H9 (cell line): ENCODE data around the gene KIF14. TPM values are rescaled to one million over a fixed set of nuclear protein-coding genes. Genes with fewer than 3 reads are reported as not detected.

Experiments
- DNase-seq: peaks from one replicate; pipeline ENCODE4 v3.0.0-alpha.2; 2017
- H2AFZ ChIP-seq: one replicate; pipeline ENCODE4 v1.6.1; 2013; ENCODE audit warnings: mild to moderate bottlenecking, low read length, control low read depth, moderate library complexity
- H2AK5ac ChIP-seq: 2 replicates; pipeline ENCODE4 v1.6.1; 2013; ENCODE audit warnings: low read length, control low read depth, mixed read lengths; ENCODE audit not compliant: insufficient read length
- H2BK120ac ChIP-seq: one replicate; pipeline ENCODE4 v1.6.1; 2013; ENCODE audit warnings: low read depth, mild to moderate bottlenecking, low read length, control low read depth, inconsistent platforms; ENCODE audit not compliant: poor library complexity, severe bottlenecking
- H2BK12ac ChIP-seq: 2 replicates; pipeline ENCODE4 v1.6.1; 2013; ENCODE audit warnings: low read length, control low read depth, mixed read lengths, low read depth; ENCODE audit not compliant: insufficient read length
- H2BK15ac ChIP-seq: 2 replicates; pipeline ENCODE4 v1.6.1; 2013; ENCODE audit warnings: low read depth, low read length, control low read depth
- H2BK20ac ChIP-seq: one replicate; pipeline ENCODE4 v1.6.1; 2013; ENCODE audit warnings: low read depth, mild to moderate bottlenecking, low read length, control low read depth, inconsistent platforms; ENCODE audit not compliant: poor library complexity, severe bottlenecking
- H2BK5ac ChIP-seq: 2 replicates; pipeline ENCODE4 v1.6.1; 2013; ENCODE audit warnings: low read length, control low read depth, mixed read lengths; ENCODE audit not compliant: insufficient read length
- H3K14ac ChIP-seq: 2 replicates; pipeline ENCODE4 v1.6.1; 2013; ENCODE audit warnings: low read length, control low read depth; ENCODE audit not compliant: insufficient read depth
- H3K18ac ChIP-seq: 2 replicates; pipeline ENCODE4 v1.6.1; 2013; ENCODE audit warnings: low read depth, mild to moderate bottlenecking, mixed read lengths, low read length, control low read depth; ENCODE audit not compliant: insufficient read length
- H3K23ac ChIP-seq: 2 replicates; pipeline ENCODE4 v1.6.1; 2013; ENCODE audit warnings: low read length, control low read depth, mixed read lengths, low read depth; ENCODE audit not compliant: insufficient read length
- H3K23me2 ChIP-seq: 2 replicates; pipeline ENCODE4 v1.6.1; 2013; ENCODE audit warnings: low read depth, mild to moderate bottlenecking, mixed read lengths, low read length, control low read depth; ENCODE audit not compliant: insufficient read length, poor library complexity, severe bottlenecking
- H3K27ac ChIP-seq: 2 replicates; pipeline ENCODE4 v1.5.1; 2013; ENCODE audit warnings: low read length, control low read depth, mixed read lengths, low read depth; ENCODE audit not compliant: insufficient read length
- H3K27me3 ChIP-seq: 2 replicates; pipeline ENCODE4 v1.6.1; 2013; ENCODE audit warnings: low read length, control low read depth, inconsistent platforms; ENCODE audit not compliant: insufficient read depth
- H3K4ac ChIP-seq: 2 replicates; pipeline ENCODE4 v1.6.1; 2013; ENCODE audit warnings: low read depth, mild to moderate bottlenecking, control low read depth, inconsistent platforms, low read length, moderate library complexity
- H3K4me1 ChIP-seq: 2 replicates; pipeline ENCODE4 v1.6.1; 2013; ENCODE audit warnings: low read length, control low read depth, inconsistent platforms; ENCODE audit not compliant: insufficient read depth
- H3K4me2 ChIP-seq: 2 replicates; pipeline ENCODE4 v1.6.1; 2013; ENCODE audit warnings: low read length, control low read depth, mixed read lengths; ENCODE audit not compliant: insufficient read length, insufficient read depth
- H3K56ac ChIP-seq: 2 replicates; pipeline ENCODE4 v1.6.1; 2013; ENCODE audit warnings: low read depth, mild to moderate bottlenecking, mixed read lengths, low read length, control low read depth; ENCODE audit not compliant: insufficient read length
- H3K79me1 ChIP-seq: 2 replicates; pipeline ENCODE4 v1.6.1; 2013; ENCODE audit warnings: low read depth, mild to moderate bottlenecking, moderate library complexity, low read length, control low read depth, inconsistent platforms; ENCODE audit not compliant: insufficient read depth, poor library complexity, severe bottlenecking
- H3K79me2 ChIP-seq: 2 replicates; pipeline ENCODE4 v1.6.1; 2013; ENCODE audit warnings: low read length, control low read depth, inconsistent platforms; ENCODE audit not compliant: insufficient read depth
- H3K9ac ChIP-seq: 2 replicates; pipeline ENCODE4 v1.6.1; 2013; ENCODE audit warnings: low read length, control low read depth, mixed read lengths; ENCODE audit not compliant: insufficient read length; ENCODE audit errors: extremely low read depth
- H3K9me3 ChIP-seq: one replicate; pipeline ENCODE4 v1.6.1; 2013; ENCODE audit warnings: low read depth, low read length, inconsistent platforms; ENCODE audit not compliant: control insufficient read depth
- H3T11ph ChIP-seq: one replicate; pipeline ENCODE4 v1.6.1; 2013; ENCODE audit warnings: mild to moderate bottlenecking, low read length, control low read depth, inconsistent platforms
- H4K20me1 ChIP-seq: one replicate; pipeline ENCODE4 v1.6.1; 2013; ENCODE audit not compliant: control insufficient read depth, insufficient read length, insufficient read depth
- H4K5ac ChIP-seq: 2 replicates; pipeline ENCODE4 v1.6.1; 2013; ENCODE audit warnings: low read depth, mild to moderate bottlenecking, mixed read lengths, low read length, control low read depth; ENCODE audit not compliant: insufficient read length
- H4K8ac ChIP-seq: replicated peaks from 2 replicates; pipeline ENCODE4 v1.6.1; 2013; ENCODE audit warnings: low read length, control low read depth, mixed read lengths, low read depth; ENCODE audit not compliant: insufficient read length
- H4K91ac ChIP-seq: 2 replicates; pipeline ENCODE4 v1.6.1; 2013; ENCODE audit warnings: low read depth, mild to moderate bottlenecking, moderate library complexity, mixed read lengths, low read length, control low read depth; ENCODE audit not compliant: insufficient read length
- H3K27ac Mint-ChIP-seq, 3 experiments: 2 replicates in 2 of 3; 3 replicates in 1 of 3; pipeline ENCODE4 v1.8.0; 2020 to 2021; ENCODE audit warnings: mixed read lengths in 3 of 3, mild to moderate bottlenecking in 1 of 3, moderate library complexity in 1 of 3
- H3K27me3 Mint-ChIP-seq: 2 replicates; pipeline ENCODE4 v1.8.0; 2021; ENCODE audit warnings: low read depth, mild to moderate bottlenecking, moderate library complexity, mixed read lengths
- H3K36me3 Mint-ChIP-seq, 3 experiments: 2 replicates in 2 of 3; 3 replicates in 1 of 3; pipeline ENCODE4 v1.8.0; 2020 to 2021; ENCODE audit warnings: low read depth in 3 of 3, mixed read lengths in 3 of 3; ENCODE audit not compliant: insufficient read depth in 1 of 3
- H3K4me1 Mint-ChIP-seq, 2 experiments: 2 replicates each; pipeline ENCODE4 v1.8.0; 2020; ENCODE audit warnings: mixed read lengths in 2 of 2
- H3K4me3 Mint-ChIP-seq, 2 experiments: 2 replicates in 1 of 2; 3 replicates in 1 of 2; pipeline ENCODE4 v1.8.0; 2020 to 2021; ENCODE audit warnings: mild to moderate bottlenecking in 2 of 2, mixed read lengths in 2 of 2, moderate library complexity in 1 of 2
- H3K9me3 Mint-ChIP-seq, 2 experiments: 2 replicates in 1 of 2; 3 replicates in 1 of 2; pipeline ENCODE4 v1.8.0; 2020; ENCODE audit warnings: mild to moderate bottlenecking in 2 of 2, mixed read lengths in 2 of 2, moderate library complexity in 1 of 2
- WGBS: extraction: QIAGEN DNeasy Blood & Tissue Kit; methylation state at CpG from one replicate; pipeline ENCODE4 v1.1.7; 2013; ENCODE audit warnings: missing lambda C conversion rate, low lambda C conversion rate, mixed read lengths; ENCODE audit not compliant: insufficient read length; ENCODE audit errors: extremely low coverage; 5-methylcytosine and 5-hydroxymethylcytosine counted together
- total RNA-seq: library from RNA; stranded (reverse); gene quantifications from 2 replicates; pipeline ENCODE4 v1.2.1, GENCODE V29; 2021
- TF ChIP-seq, protein P1 (sequence below): fragments of 200-600 bp; sonication (generic); conservative IDR thresholded peaks from 3 replicates; pipeline ENCODE4 v1.8.0; 2021; ENCODE audit warnings: antibody characterized with exemption, mild to moderate bottlenecking

KIF14 gene
- total RNA-seq, 1 experiment from 2014 or later = 18.2 TPM

DNA sequence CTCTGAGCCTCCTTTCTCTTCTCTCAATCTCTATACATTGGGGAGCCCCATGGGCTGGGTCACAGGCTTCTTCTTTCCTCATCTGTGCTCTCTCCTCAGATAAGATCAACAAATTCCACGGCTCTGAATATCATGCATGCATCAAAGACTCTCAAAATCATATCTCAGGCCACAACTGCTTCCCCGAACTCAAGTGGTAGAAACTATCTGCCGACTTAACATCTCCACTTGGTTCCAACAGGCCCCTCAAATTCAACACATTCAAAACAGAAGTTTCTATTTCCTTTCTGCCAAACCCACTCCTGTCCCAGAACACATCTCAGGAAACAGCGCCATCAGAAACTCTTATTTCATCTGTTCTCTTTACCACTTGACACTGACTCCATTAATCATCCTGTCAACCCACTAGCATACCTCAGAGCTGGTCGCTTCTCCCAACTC lies 32.5 kb upstream of the KIF14 start:
- Mint-ChIP-seq H3K4me1 (peaks cover 9 to 13% of the 10 kb centered on the region in 2 experiments; a peak in 3 of 4 replicates), H3K36me3 (peaks cover 31 to 54% (median 53%) of the 10 kb centered on the region in 3 experiments; a peak in 6 of 7 replicates), H3K9me3 (no peaks in the 10 kb centered on the region), H3K27ac (peak overlapping the region in 2 of 3 experiments; percentile 2 to 43; a peak in 2 of 7 replicates), H3K27me3 (no peaks in the 10 kb centered on the region), H3K4me3 (no peak overlapping the region)
- Histone ChIP-seq H3K23me2 (no peaks in the 10 kb centered on the region), H3K14ac (no peak overlapping the region), H3K4me2 (no peak overlapping the region), H2BK5ac (no peak overlapping the region), H2AFZ (no peak overlapping the region), H3T11ph (no peak overlapping the region), H4K8ac (no peak overlapping the region), H2BK120ac (no peak overlapping the region), H2BK12ac (no peak overlapping the region), H3K9ac (no peak overlapping the region), H3K79me1 (no peaks in the 10 kb centered on the region), H4K20me1 (no peaks in the 10 kb centered on the region), H2AK5ac (no peak overlapping the region), H3K79me2 (no peaks in the 10 kb centered on the region), H3K4me1 (no peaks in the 10 kb centered on the region), H3K23ac (no peak overlapping the region), H3K9me3 (no peaks in the 10 kb centered on the region), H4K5ac (no peak overlapping the region), H2BK15ac (no peak overlapping the region), H3K4ac (no peak overlapping the region), H4K91ac (no peak overlapping the region), H3K27ac (no peak overlapping the region), H3K56ac (no peak overlapping the region), H3K27me3 (no peaks in the 10 kb centered on the region), H2BK20ac (no peak overlapping the region), H3K18ac (no peak overlapping the region)
- TF ChIP-seq, protein P1, sequence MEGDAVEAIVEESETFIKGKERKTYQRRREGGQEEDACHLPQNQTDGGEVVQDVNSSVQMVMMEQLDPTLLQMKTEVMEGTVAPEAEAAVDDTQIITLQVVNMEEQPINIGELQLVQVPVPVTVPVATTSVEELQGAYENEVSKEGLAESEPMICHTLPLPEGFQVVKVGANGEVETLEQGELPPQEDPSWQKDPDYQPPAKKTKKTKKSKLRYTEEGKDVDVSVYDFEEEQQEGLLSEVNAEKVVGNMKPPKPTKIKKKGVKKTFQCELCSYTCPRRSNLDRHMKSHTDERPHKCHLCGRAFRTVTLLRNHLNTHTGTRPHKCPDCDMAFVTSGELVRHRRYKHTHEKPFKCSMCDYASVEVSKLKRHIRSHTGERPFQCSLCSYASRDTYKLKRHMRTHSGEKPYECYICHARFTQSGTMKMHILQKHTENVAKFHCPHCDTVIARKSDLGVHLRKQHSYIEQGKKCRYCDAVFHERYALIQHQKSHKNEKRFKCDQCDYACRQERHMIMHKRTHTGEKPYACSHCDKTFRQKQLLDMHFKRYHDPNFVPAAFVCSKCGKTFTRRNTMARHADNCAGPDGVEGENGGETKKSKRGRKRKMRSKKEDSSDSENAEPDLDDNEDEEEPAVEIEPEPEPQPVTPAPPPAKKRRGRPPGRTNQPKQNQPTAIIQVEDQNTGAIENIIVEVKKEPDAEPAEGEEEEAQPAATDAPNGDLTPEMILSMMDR = no peak
- DNase-seq = no peak
- WGBS = no CpG with 5 or more reads among the region's 5 CpGs
